ENCODE data around the gene SAP30L. TPM values are rescaled to one million over a fixed set of nuclear protein-coding genes. Genes with fewer than 3 reads are reported as not detected.
A peak's percentile ranks its signal among the peaks of the same experiment; 100 is the strongest.

SAP30L gene
- total RNA-seq, 1 experiment from 2014 or later: 54.6 TPM

- intact Hi-C loops (cut with micrococcal nuclease; ENCODE audit: unreplicated experiment): loop anchor here (1.0 kb wide), 1 partner anchor 144 kb away; no protein-coding TSS in a partner anchor
- ATAC-seq (no peak), DNase-seq (ENCODE audit: low read depth, low spot score) (no peak)
- Histone ChIP-seq H3K27me3 (ENCODE audit: control insufficient read depth, insufficient read depth, low read length) (peaks cover 2% of the 10 kb centered on the region; the same call in 1 of the 2 replicates), H3K4me1 (ENCODE audit: control insufficient read depth, insufficient read depth, low read length) (no peaks in the 10 kb centered on the region), H3K27ac (ENCODE audit: low read length) (no peak overlapping the region), H3K36me3 (ENCODE audit: control insufficient read depth, insufficient read depth, low read length) (no peaks in the 10 kb centered on the region), H3K4me3 (ENCODE audit: low read depth in 2 of 2, low read length in 2 of 2) (no peak overlapping the region), H3K9me3 (ENCODE audit: control insufficient read depth, insufficient read depth, low read depth, low read length) (no peaks in the 10 kb centered on the region)
- in situ Hi-C loops (cut with HindIII; ENCODE audit: low pct_unique_long_range_greater_than_20kb, low sequenced_read_pairs): no loop called here
- CTCF ChIA-PET: interaction anchor here (2.8 kb wide), 1 partner anchor 144 kb away, joined by 24 read pairs; no protein-coding TSS in a partner anchor
- POLR2A ChIA-PET: interaction anchor here (0.6 kb wide), 1 partner anchor 370 kb away, joined by 3 read pairs; no protein-coding TSS in a partner anchor
- TF ChIP-seq, protein P1, sequence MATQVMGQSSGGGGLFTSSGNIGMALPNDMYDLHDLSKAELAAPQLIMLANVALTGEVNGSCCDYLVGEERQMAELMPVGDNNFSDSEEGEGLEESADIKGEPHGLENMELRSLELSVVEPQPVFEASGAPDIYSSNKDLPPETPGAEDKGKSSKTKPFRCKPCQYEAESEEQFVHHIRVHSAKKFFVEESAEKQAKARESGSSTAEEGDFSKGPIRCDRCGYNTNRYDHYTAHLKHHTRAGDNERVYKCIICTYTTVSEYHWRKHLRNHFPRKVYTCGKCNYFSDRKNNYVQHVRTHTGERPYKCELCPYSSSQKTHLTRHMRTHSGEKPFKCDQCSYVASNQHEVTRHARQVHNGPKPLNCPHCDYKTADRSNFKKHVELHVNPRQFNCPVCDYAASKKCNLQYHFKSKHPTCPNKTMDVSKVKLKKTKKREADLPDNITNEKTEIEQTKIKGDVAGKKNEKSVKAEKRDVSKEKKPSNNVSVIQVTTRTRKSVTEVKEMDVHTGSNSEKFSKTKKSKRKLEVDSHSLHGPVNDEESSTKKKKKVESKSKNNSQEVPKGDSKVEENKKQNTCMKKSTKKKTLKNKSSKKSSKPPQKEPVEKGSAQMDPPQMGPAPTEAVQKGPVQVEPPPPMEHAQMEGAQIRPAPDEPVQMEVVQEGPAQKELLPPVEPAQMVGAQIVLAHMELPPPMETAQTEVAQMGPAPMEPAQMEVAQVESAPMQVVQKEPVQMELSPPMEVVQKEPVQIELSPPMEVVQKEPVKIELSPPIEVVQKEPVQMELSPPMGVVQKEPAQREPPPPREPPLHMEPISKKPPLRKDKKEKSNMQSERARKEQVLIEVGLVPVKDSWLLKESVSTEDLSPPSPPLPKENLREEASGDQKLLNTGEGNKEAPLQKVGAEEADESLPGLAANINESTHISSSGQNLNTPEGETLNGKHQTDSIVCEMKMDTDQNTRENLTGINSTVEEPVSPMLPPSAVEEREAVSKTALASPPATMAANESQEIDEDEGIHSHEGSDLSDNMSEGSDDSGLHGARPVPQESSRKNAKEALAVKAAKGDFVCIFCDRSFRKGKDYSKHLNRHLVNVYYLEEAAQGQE (IDR thresholded peaks at IDR 0.05; ENCODE audit: insufficient read depth in 1 of 2, low read depth in 2 of 2, low read length in 1 of 2): no peak
- TF ChIP-seq, protein P2, sequence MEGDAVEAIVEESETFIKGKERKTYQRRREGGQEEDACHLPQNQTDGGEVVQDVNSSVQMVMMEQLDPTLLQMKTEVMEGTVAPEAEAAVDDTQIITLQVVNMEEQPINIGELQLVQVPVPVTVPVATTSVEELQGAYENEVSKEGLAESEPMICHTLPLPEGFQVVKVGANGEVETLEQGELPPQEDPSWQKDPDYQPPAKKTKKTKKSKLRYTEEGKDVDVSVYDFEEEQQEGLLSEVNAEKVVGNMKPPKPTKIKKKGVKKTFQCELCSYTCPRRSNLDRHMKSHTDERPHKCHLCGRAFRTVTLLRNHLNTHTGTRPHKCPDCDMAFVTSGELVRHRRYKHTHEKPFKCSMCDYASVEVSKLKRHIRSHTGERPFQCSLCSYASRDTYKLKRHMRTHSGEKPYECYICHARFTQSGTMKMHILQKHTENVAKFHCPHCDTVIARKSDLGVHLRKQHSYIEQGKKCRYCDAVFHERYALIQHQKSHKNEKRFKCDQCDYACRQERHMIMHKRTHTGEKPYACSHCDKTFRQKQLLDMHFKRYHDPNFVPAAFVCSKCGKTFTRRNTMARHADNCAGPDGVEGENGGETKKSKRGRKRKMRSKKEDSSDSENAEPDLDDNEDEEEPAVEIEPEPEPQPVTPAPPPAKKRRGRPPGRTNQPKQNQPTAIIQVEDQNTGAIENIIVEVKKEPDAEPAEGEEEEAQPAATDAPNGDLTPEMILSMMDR (IDR thresholded peaks at IDR 0.05): no peak
- no TSS peak for BruUV-seq (replicated peaks)
These were observed 20.9 kb downstream of the SAP30L start for GRCh38 chr5:154466671-154467070.

DNA sequence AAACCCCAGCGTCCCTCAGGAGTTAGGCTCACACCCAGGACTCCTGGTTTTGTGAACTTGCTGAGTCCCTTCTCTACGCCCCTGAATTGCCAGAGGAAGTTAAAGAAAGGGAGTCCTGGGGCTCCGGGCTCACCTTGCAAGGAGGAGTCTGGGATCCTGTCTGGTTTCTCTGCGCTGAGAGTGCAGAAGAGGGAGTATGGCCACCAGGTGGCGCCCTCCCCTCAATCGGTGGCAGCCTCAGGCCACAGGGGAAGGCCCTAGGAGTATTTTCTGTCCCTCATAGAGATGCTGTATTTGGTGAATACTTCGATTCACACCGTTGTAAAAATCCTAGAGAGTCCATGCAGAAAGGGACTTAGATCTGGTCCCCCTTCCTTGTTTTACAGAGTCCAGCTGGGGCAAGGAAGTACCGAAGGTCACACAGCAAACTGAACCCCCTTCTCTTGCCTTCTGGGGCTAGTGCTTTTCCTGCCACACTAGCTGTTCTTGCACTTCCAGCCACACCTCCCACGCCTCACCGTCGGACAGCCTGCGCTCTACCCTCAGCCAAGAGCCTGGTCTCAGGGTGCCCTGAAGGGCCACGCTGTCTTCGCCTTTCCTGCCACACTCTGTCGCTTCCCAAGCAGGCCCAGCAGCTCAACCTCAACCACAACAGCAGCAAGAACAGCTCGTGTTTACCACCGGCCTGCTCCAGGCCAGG lies 22.0 kb downstream of the SAP30L start:
- no peak overlapping the region for H3K27ac ChIP-seq (ENCODE audit: low read length)
- peak; percentile 38 for DNase-seq (ENCODE audit: low read depth, low spot score)
- H3K27me3 ChIP-seq (ENCODE audit: control insufficient read depth, insufficient read depth, low read length): peaks cover 5% of the 10 kb centered on the region; the same call in 1 of the 2 replicates
- intact Hi-C loops (cut with micrococcal nuclease; ENCODE audit: unreplicated experiment): loop anchor here (1.0 kb wide), 1 partner anchor 142 kb away; no protein-coding TSS in a partner anchor
- no peaks in the 10 kb centered on the region for H3K9me3 ChIP-seq (ENCODE audit: control insufficient read depth, insufficient read depth, low read depth, low read length)
- ChIA-PET POLR2A (no interaction called here), CTCF (interaction anchor here (0.6 to 2.8 kb wide), 2 partner anchors 143 to 146 kb away, joined by 3 to 24 read pairs; no protein-coding TSS in a partner anchor)
- H3K4me3 ChIP-seq (ENCODE audit: low read depth in 2 of 2, low read length in 2 of 2): no peak overlapping the region
- H3K36me3 ChIP-seq (ENCODE audit: control insufficient read depth, insufficient read depth, low read length): no peaks in the 10 kb centered on the region
- no peak for TF ChIP-seq POLR2AphosphoS5 (IDR thresholded peaks at IDR 0.05; ENCODE audit: low read depth, low read length)
- TF ChIP-seq, protein P2 (IDR thresholded peaks at IDR 0.05): peak; percentile 94
- no TSS peak for BruUV-seq (replicated peaks)
- no peaks in the 10 kb centered on the region for H3K4me1 ChIP-seq (ENCODE audit: control insufficient read depth, insufficient read depth, low read length)
- in situ Hi-C loops (cut with HindIII; ENCODE audit: low pct_unique_long_range_greater_than_20kb, low sequenced_read_pairs): no loop called here
- peak; percentile 99 for ATAC-seq
